Measurements from ENCODE around the gene RRP36. TPM values are rescaled to one million over a fixed set of nuclear protein-coding genes. Genes with fewer than 3 reads are reported as not detected.

Gene RRP36
- 44.5 TPM for total RNA-seq

GRCh38 chr6:43021270-43022047 is at the start of gene RRP36:
Gene RRP36 (plus strand): TSS chr6:43021623. CDS start chr6:43021655, 32 bp downstream.

GRCh38 chr6:42978839-42979522 is 42.4 kb upstream of the RRP36 start, which contains the start of gene PEX6:
Gene PEX6 (minus strand): TSS chr6:42979181. CDS start chr6:42979150, 31 bp downstream.

GRCh38 chr6:42984001-42984923 is 37.2 kb upstream of the RRP36 start, which contains the start of gene PPP2R5D:
Gene PPP2R5D (plus strand): TSS chr6:42984570. CDS start chr6:42984678, 108 bp downstream.

GRCh38 chr6:43013843-43014433 is 7.5 kb upstream of the RRP36 start, which contains the start of the genes KLHDC3 and MEA1:
Gene KLHDC3 (plus strand): TSS chr6:43014249. CDS start chr6:43017193, 2,944 bp downstream.
Gene MEA1 (minus strand): TSS chr6:43013946. CDS start chr6:43013813, 133 bp downstream.

GRCh38 chr6:43053545-43054205 is 32.3 kb downstream of the RRP36 start, which contains the start of gene CUL7:
Gene CUL7 (minus strand): TSS chr6:43053851. CDS start chr6:43052788, 1,063 bp downstream.

GRCh38 chr6:43059168-43060033 is 38.0 kb downstream of the RRP36 start, which contains the start of the genes KLC4 and MRPL2:
Gene KLC4 (plus strand): TSS chr6:43059631. CDS start chr6:43061336, 1,705 bp downstream.
Gene MRPL2 (minus strand): TSS chr6:43059434. CDS start chr6:43059381, 53 bp downstream.

GRCh38 chr6:43075670-43076463 is 54.4 kb downstream of the RRP36 start, which contains the start of gene PTK7:
Gene PTK7 (plus strand): TSS chr6:43076314. CDS start chr6:43076489, 175 bp downstream.

Other genes with a start within 250 kb of the RRP36 start
- gene BICRAL, start 239.6 kb upstream of the RRP36 start, total RNA-seq = 32.9 TPM
- gene RPL7L1, start 142.0 kb upstream of the RRP36 start, total RNA-seq = 115 TPM
- gene PTCRA, start 105.6 kb upstream of the RRP36 start, total RNA-seq = not detected
- 39.6 TPM for gene CNPY3, start 92.1 kb upstream of the RRP36 start, total RNA-seq
- gene GNMT, start 60.9 kb upstream of the RRP36 start, total RNA-seq = not detected
- 29.6 TPM for gene PEX6, start 42.4 kb upstream of the RRP36 start, total RNA-seq
- gene PPP2R5D, start 37.1 kb upstream of the RRP36 start, total RNA-seq = 31.1 TPM
- gene MEA1, start 7.7 kb upstream of the RRP36 start, total RNA-seq = 37.6 TPM
- gene KLHDC3, start 7.4 kb upstream of the RRP36 start, total RNA-seq = 128 TPM
- gene CUL7, start 32.2 kb downstream of the RRP36 start, total RNA-seq = 33.0 TPM
- gene MRPL2, start 37.8 kb downstream of the RRP36 start, total RNA-seq = 17.3 TPM
- 63.3 TPM for gene KLC4, start 38.0 kb downstream of the RRP36 start, total RNA-seq
- gene PTK7, start 54.7 kb downstream of the RRP36 start, total RNA-seq = 76.4 TPM
- gene SRF, start 149.6 kb downstream of the RRP36 start, total RNA-seq = 17.2 TPM
- 45.0 TPM for gene CUL9, start 160.6 kb downstream of the RRP36 start, total RNA-seq
- 34.7 TPM for gene DNPH1, start 207.9 kb downstream of the RRP36 start, total RNA-seq
- 4.6 TPM for gene TTBK1, start 221.9 kb downstream of the RRP36 start, total RNA-seq